DMS153 treated with DMSO at 0.1 percent for 48 hours (cell line): Measurements from ENCODE around the gene MAP3K7CL.
"Not testable (repeated sequence)": the region's sequence is repeated elsewhere in the genome, so short reads cannot be mapped to it uniquely, and the experiment has no call there.

Experiments used
- DNase-seq: peaks from one replicate; lab custom pipeline; 2025; ENCODE audit not compliant: unreplicated experiment; lab: John Stamatoyannopoulos, UW

The MAP3K7CL gene

GRCh38 chr21:29166853-29167252 lies 36.4 kb downstream of the MAP3K7CL start:
- no peak for DNase-seq

GRCh38 chr21:29167481-29167880 lies 37.0 kb downstream of the MAP3K7CL start:
- DNase-seq, result not testable (repeated sequence)

GRCh38 chr21:29168891-29169315 lies 38.5 kb downstream of the MAP3K7CL start:
- no peak for DNase-seq

GRCh38 chr21:29170944-29171343 lies 40.5 kb downstream of the MAP3K7CL start:
- no peak for DNase-seq

GRCh38 chr21:29172282-29172681 lies 41.8 kb downstream of the MAP3K7CL start:
- no peak for DNase-seq

- no peak for DNase-seq
Measured at GRCh38 chr21:29174607-29175013, 44.2 kb downstream of the MAP3K7CL start.

GRCh38 chr21:29175408-29176134 lies 45.1 kb downstream of the MAP3K7CL start:
- DNase-seq, result no peak

GRCh38 chr21:29176471-29177120 lies 46.2 kb downstream of the MAP3K7CL start:
- no peak for DNase-seq

GRCh38 chr21:29177800-29178199 lies 47.4 kb downstream of the MAP3K7CL start:
- DNase-seq, result no peak

GRCh38 chr21:29178926-29179325 lies 48.5 kb downstream of the MAP3K7CL start:
- no peak for DNase-seq

GRCh38 chr21:29179503-29179902 lies 49.1 kb downstream of the MAP3K7CL start:
- no peak for DNase-seq

- DNase-seq, result no peak
Measured at GRCh38 chr21:29181799-29182470, 51.5 kb downstream of the MAP3K7CL start.

GRCh38 chr21:29182691-29183092 lies 52.2 kb downstream of the MAP3K7CL start:
- no peak for DNase-seq

- no peak for DNase-seq
Measured at GRCh38 chr21:29184037-29184436, 53.6 kb downstream of the MAP3K7CL start.

GRCh38 chr21:29185172-29185571 lies 54.7 kb downstream of the MAP3K7CL start:
- no peak for DNase-seq

GRCh38 chr21:29185633-29186032 lies 55.2 kb downstream of the MAP3K7CL start:
- DNase-seq, result no peak

- no peak for DNase-seq
Measured at GRCh38 chr21:29186246-29186645, 55.8 kb downstream of the MAP3K7CL start.

GRCh38 chr21:29187944-29188343 lies 57.5 kb downstream of the MAP3K7CL start:
- DNase-seq, result no peak

GRCh38 chr21:29189353-29189752 lies 58.9 kb downstream of the MAP3K7CL start:
- no peak for DNase-seq

GRCh38 chr21:29190923-29191331 lies 60.5 kb downstream of the MAP3K7CL start:
- DNase-seq, result no peak

GRCh38 chr21:29193072-29193471 lies 62.6 kb downstream of the MAP3K7CL start:
- no peak for DNase-seq

GRCh38 chr21:29193901-29194300 lies 63.5 kb downstream of the MAP3K7CL start:
- DNase-seq, result no peak
